K562 (cell line): ENCODE measurements around the gene ELMO3. TPM values are rescaled to one million over a fixed set of nuclear protein-coding genes. Genes with fewer than 3 reads are reported as not detected.

Experiments used
- ARID4B ChIP-seq: sonication (generic); formaldehyde crosslinking; IDR thresholded peaks from 2 replicates; pipeline ENCODE4 v1.8.0; 2022; ENCODE audit warnings: mild to moderate bottlenecking, missing genetic modification reagents
- CTCFL ChIP-seq: IDR thresholded peaks from 2 replicates; pipeline ENCODE4 v1.6.1; 2011; ENCODE audit warnings: borderline replicate concordance, low read depth, mild to moderate bottlenecking, moderate library complexity, low read length; ENCODE audit not compliant: insufficient read depth, poor library complexity, severe bottlenecking
- EP300 ChIP-seq: IDR thresholded peaks from 2 replicates; pipeline ENCODE4 v1.6.1; 2012; ENCODE audit warnings: low read length, improper control_type of control experiment
- ETV5 ChIP-seq: sonication (generic); formaldehyde crosslinking; IDR thresholded peaks from 2 replicates; pipeline ENCODE4 v1.4.0; 2020; ENCODE audit warnings: low read depth, mild to moderate bottlenecking, missing genetic modification reagents
- FIP1L1 ChIP-seq: fragments of 200-400 bp; formaldehyde crosslinking; IDR thresholded peaks from 2 replicates; pipeline ENCODE4 v1.6.1; 2018; ENCODE audit warnings: mild to moderate bottlenecking, low read depth, low read length; ENCODE audit not compliant: poor library complexity, severe bottlenecking
- FOXA1 ChIP-seq: fragments of 450-650 bp; IDR thresholded peaks from 2 replicates; pipeline ENCODE4 v1.6.1; 2016; ENCODE audit warnings: mild to moderate bottlenecking, borderline replicate concordance
- ILK ChIP-seq: fragments of 450-650 bp; IDR thresholded peaks from 2 replicates; pipeline ENCODE4 v1.6.1; 2016; ENCODE audit warnings: missing genetic modification characterization, low read depth, mild to moderate bottlenecking, missing compliant biosample characterization, moderate library complexity, borderline replicate concordance
- JUND ChIP-seq, 2 experiments: IDR thresholded peaks; 2 replicates in 1 of 2; 3 replicates in 1 of 2; pipeline ENCODE4 v1.6.1; 2011; ENCODE audit warnings: borderline replicate concordance in 2 of 2, low read depth in 2 of 2, low read length in 2 of 2, improper control_type of control experiment in 1 of 2, missing biosample characterization in 1 of 2, missing genetic modification characterization in 1 of 2, missing genetic modification reagents in 1 of 2
- KAT2B ChIP-seq: IDR thresholded peaks from one replicate; pipeline ENCODE4 v1.6.1; 2012; ENCODE audit warnings: low read depth, mild to moderate bottlenecking, control low read depth, inconsistent platforms, low read length, moderate library complexity
- KAT7 ChIP-seq: sonication (generic); formaldehyde crosslinking; IDR thresholded peaks from 2 replicates; pipeline ENCODE4 v1.8.0; 2022; ENCODE audit warnings: missing genetic modification reagents, mild to moderate bottlenecking, borderline replicate concordance
- LCOR ChIP-seq: sonication (generic); formaldehyde crosslinking; IDR thresholded peaks from 2 replicates; pipeline ENCODE4 v1.8.0; 2022; ENCODE audit warnings: mild to moderate bottlenecking, missing genetic modification reagents
- MAX ChIP-seq: sonication (generic); formaldehyde crosslinking; IDR thresholded peaks from 2 replicates; pipeline ENCODE4 v1.9.0; 2022; ENCODE audit warnings: mild to moderate bottlenecking, missing genetic modification reagents
- NFE2 ChIP-seq: IDR thresholded peaks from 2 replicates; pipeline ENCODE4 v1.6.1; 2014; ENCODE audit warnings: antibody characterized with exemption, low read depth
- NRF1 ChIP-seq, 2 experiments: fragments of 450-650 bp; IDR thresholded peaks in 1 of 2; conservative IDR thresholded peaks in 1 of 2; 2 replicates each; pipeline ENCODE4 v1.6.1; 2014; ENCODE audit warnings: mild to moderate bottlenecking in 2 of 2
- PKNOX1 ChIP-seq: fragments of 450-650 bp; IDR thresholded peaks from 2 replicates; pipeline ENCODE4 v1.6.1; 2016
- POLR2A ChIP-seq: fragments of 450-650 bp; conservative IDR thresholded peaks from 2 replicates; pipeline ENCODE4 v1.6.1; 2016
- SIN3B ChIP-seq: fragments of 450-650 bp; IDR thresholded peaks from 2 replicates; pipeline ENCODE4 v1.6.1; 2017; ENCODE audit warnings: low read depth, mild to moderate bottlenecking, moderate library complexity
- THRAP3 ChIP-seq: fragments of 450-650 bp; IDR thresholded peaks from 2 replicates; pipeline ENCODE4 v1.6.1; 2016; ENCODE audit warnings: mild to moderate bottlenecking, inconsistent platforms, borderline replicate concordance
- ZBTB1 ChIP-seq: sonication (generic); formaldehyde crosslinking; IDR thresholded peaks from 2 replicates; pipeline ENCODE4 v1.8.1; 2023; ENCODE audit warnings: missing genetic modification reagents, low read depth, mild to moderate bottlenecking, borderline replicate concordance
- polyA plus RNA-seq, 8 experiments: library from polyadenylated mRNA; depleted of rRNA in 4 of 8; stranded (reverse) in 5 of 8; unstranded in 3 of 8; fragments of >200 nt; fragmentation: Nextera tagmentation in 2 of 8; fragmentation: Illumina TruSeq in 1 of 8; extraction: Ambion mirVana in 2 of 8; extraction: Trizol in 1 of 8; gene quantifications; 2 replicates each; pipeline versions ENCODE4 v1.2.1 to v1.2.3, GENCODE V29; 2011 to 2014; ENCODE audit warnings: inconsistent platforms in 1 of 8, missing spikeins in 1 of 8
- total RNA-seq, 7 experiments: library from RNA; depleted of rRNA in 6 of 7; stranded (reverse); fragments of >200 nt in 6 of 7; fragmentation: Illumina TruSeq in 2 of 7; extraction: Trizol in 2 of 7; gene quantifications; 2 replicates each; pipeline versions ENCODE4 v1.2.1 to v1.2.3, GENCODE V29; 2011 to 2021; ENCODE audit warnings: low replicate concordance in 1 of 7

The ELMO3 gene
- total and polyA plus RNA-seq, 9 of the 15 experiments (the other 6 are each of a cell fraction or from before 2014, with no cell fraction given): 0.04 to 5.1 (median 1.5) TPM

GRCh38 chr16:67191995-67192681, 6.8 kb upstream of the ELMO3 start, which contains the start of gene E2F4 (continued):
- TF ChIP-seq ZBTB1: no peak
- TF ChIP-seq POLR2A: peak; percentile 66; the same call in 1 of the 2 replicates
- no peak; the same call in 1 of the 2 replicates for TF ChIP-seq NFE2
- no peak for TF ChIP-seq FOXA1
- TF ChIP-seq NRF1 (conservative IDR thresholded peaks at IDR 0.05 in 1 of 2, IDR thresholded peaks at IDR 0.05 in 1 of 2): peak in 1 of 2 experiments; percentile 34; a peak in 2 of 4 replicates
- peak; percentile 67 for TF ChIP-seq JUND (IDR thresholded peaks at IDR 0.05; ENCODE audit: borderline replicate concordance, low read depth, low read length)
- TF ChIP-seq JUND (tag; IDR thresholded peaks at IDR 0.05; ENCODE audit: borderline replicate concordance, low read depth, low read length): peak; percentile 53; the same call in 1 of the 3 replicates
- TF ChIP-seq EP300: peak; percentile 41; the same call in 1 of the 2 replicates
- peak; percentile 85 for TF ChIP-seq ARID4B (CRISPR knock-in tag)
- TF ChIP-seq FIP1L1: peak; percentile 71
- no peak for TF ChIP-seq CTCFL
- 0 out of 2 replicates have a peak, but pooled peaks have one; percentile 32 for TF ChIP-seq KAT7 (CRISPR knock-in tag)
- peak; percentile 65 for TF ChIP-seq ETV5 (CRISPR knock-in tag)
- no peak for TF ChIP-seq KAT2B
- peak; percentile 69; the same call in 1 of the 2 replicates for TF ChIP-seq LCOR (CRISPR knock-in tag)
- no peak for TF ChIP-seq ILK (tag)
- TF ChIP-seq MAX (CRISPR knock-in tag): peak; percentile 36; the same call in 1 of the 2 replicates
- TF ChIP-seq THRAP3: no peak
- TF ChIP-seq SIN3B: peak; percentile 87
- TF ChIP-seq PKNOX1: peak; percentile 44
